NCI-H2227 treated with DMSO at 0.1 percent for 48 hours (cell line): ENCODE measurements around the gene ZNF511.

ENCODE experiments used
- DNase-seq: peaks from one replicate; lab custom pipeline; 2025; lab: John Stamatoyannopoulos, UW

Gene ZNF511

DNA sequence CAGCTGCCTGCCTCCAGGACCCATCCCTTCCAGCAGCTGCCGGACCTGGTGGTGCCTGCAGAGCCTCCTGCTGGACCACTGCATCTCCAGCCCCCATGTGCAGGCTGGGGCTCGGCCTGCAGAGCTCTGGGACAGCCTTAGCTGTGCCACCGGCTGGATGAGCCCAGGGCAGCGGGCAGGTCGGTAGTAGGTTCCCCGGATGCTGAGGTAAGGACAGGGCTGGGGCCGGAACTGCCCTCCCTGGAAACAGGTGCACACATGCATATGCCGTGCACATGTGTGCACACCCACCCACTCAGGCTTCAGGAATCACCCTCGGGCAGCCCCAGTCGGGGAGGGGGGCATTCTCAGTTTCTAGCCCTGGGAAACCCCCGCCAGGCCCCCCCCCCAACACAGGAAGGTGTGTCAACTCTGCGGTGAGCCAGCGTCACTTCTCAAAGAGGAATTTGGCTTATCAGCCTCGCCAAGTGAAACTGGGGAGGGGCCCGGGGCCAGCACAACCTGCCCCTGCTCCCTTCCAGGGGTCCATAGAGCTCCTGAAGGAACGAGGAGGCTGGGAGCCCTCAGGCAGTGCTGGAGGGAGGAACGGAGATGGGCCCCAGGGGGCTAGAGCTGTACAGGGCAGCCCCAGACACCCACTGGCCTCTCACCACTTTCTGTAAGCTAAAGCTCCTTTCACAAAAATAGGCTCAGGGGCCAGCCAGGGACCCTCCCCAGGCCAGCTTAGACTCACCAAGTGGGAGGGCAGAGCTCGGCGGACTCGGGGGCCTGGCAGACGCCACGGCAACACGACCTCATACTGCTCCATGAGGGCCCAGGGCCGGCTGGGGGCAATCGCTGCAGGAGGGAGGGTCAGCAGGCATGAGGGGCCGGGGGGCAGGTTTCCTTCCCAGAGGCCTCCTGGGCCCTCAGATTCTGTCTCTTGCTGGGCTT, 33.7 kb upstream of the ZNF511 start:
- DNase-seq = no peak

- DNase-seq = no peak
Observed at GRCh38 chr10:133275684-133276092, 33.0 kb upstream of the ZNF511 start.

DNA sequence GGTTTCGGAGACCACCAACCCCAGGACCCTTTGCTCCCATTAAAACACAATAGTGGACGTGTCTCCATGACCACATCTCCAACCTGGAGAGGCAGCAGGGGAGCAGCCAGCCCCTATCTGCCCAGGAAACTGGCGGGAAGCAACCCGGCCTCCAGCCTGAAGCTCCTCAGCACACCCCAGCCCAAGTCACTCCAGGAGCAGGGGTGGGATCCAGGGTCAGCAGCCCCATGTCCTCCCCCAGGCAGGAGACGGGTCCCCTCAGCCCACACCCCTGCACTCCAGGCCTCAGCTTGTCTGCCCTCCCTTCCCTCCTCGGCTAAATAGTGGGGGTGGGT, 32.6 kb upstream of the ZNF511 start:
- no peak for DNase-seq

DNA sequence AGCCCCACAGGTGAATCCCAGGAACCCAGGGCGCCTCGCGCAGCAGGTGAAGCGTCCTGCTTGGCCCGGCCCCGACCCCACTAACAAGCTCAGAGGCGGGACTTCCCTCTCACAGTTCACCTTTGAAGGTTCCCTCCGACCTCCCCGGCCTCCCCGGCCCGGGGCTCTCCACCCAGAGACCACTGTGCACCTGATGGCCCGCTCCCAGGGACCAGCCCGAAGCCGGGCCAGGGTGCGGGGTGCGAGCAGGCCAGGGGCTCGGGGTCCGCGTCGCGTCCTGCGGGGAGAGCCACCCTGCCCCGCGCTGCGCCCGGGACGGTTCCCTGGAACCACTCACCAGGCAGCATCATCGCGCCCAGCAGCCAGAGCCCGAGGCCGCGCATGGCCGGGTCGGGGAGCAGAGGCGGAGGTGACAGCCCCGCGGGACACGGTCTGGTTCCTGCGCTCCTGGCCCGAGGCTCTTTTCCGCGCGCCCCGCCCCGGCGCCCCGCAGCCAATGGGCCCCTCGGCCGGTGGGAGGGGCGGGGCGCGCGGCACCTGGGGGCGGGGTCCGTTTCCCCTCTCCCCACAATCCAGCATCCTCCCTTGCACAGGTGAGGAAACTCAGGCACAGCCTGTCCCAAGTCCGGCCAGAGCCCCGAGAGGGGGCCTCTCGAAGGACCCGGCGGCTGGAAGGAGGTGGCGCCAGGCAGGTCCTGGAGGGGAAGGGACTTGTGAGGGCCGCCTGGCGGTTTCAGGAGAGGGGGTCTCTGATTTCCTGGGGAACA, 32.1 kb upstream of the ZNF511 start, which contains the start of gene ADAM8:
Gene ADAM8 (minus strand): TSS at position 434 of the 767 bp plus-strand sequence. CDS start 51 bp downstream, at position 383.
- no peak for DNase-seq

- no peak for DNase-seq
Observed at GRCh38 chr10:133277277-133277992, 31.3 kb upstream of the ZNF511 start.

DNA sequence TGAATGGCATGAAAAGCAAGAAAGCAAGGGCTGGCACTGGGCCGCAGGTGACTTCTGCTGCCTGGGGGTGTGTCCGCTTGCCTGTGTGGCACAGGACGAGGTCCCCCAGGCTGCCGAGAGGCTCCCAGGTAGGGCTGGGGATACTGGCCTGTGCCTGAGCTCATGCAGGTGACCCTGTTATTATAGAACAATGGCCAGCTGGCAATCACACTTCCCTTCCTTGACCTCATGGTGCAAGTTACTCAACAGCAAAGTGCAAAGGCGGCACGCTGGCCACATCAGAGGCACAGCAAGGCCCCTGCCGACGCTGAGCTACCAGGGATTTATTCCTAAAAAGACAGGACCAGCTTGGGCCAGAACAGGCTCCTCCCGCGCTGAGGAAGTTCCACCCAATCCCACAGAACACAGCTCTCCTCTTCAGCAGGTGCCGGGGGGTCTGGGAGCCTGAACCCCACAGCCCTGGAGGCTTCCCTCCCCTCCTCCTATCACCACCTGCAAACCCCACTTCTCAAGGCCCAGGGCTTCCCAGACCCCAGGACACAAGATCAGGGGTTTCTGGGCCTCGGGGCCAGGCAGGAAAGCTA, 30.6 kb upstream of the ZNF511 start:
- no peak for DNase-seq

- DNase-seq = no peak
Observed at GRCh38 chr10:133278577-133279265, 30.0 kb upstream of the ZNF511 start.

DNA sequence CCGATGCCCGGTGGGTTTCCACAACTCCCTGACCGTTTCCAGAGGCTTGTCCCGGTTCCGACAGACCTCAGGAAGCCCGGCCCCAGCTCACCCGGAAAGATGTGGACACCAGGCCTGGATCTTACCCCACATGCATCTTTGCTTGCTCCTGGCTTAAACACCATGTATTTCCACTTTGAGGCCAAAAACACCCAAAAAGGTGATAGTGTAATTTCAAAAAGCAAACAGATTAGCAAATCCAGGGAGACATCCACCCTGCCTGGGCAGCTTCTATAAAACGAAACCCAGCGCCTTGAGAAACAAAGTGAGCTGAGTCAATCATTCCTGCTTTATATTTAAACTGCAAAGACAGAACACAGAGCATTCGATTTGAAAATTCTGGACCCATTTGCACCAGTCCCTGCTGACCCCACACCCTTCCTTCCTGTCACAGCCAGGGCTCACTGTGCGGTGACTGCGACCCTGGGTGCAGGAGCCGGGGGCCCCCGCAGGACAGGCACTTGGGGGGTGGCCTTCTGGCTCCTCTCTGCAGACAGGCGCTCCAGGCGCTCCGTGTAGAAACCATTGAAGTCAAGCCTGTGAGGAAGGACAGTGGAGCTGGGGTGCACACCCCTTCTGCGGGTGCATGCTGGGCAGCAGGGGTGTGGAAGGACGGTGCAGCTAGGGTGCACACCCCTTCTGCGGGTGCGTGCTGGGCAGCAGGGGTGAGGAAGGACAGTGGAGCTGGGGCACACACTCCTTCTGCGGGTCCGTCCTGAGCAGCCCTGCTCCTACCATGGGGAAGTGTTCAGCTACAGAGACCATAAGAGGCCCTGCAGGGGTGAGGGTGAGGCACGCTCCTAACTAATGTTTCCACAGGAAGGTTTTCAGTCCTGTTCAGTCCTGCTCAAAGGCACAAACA, 29.1 kb upstream of the ZNF511 start:
- no peak for DNase-seq

DNA sequence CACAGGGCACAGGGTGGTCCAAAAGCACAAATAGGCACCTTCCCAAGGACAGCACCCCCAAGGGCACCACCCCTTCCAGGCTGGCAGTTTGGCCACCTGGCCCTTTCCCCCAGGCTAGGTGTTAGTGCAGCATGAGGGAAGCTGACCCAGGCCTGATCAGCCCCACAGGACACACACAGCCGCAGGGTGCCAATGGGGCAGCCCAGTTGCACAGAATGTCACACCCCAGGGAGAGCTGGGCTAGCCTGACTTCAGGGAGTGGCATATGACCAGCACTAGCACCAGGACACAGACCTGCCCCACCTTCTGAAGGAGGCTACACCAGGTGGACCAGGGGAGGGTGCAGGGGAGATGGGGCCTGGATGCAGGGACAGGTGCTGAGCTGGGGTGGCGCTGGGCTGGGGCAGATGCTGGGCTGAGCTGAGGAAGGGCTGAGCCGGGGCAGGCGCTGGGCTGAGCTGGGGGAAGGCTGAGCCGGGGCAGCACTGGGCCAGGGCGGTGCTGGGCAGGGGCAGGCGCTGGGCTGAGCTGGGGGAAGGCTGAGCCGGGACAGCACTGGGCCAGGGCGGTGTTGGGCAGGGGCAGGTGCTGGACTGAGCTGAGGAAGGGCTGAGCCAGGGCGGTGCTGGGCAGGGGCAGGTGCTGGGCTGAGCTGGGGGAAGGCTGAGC, 28.2 kb upstream of the ZNF511 start:
- DNase-seq = no peak

DNA sequence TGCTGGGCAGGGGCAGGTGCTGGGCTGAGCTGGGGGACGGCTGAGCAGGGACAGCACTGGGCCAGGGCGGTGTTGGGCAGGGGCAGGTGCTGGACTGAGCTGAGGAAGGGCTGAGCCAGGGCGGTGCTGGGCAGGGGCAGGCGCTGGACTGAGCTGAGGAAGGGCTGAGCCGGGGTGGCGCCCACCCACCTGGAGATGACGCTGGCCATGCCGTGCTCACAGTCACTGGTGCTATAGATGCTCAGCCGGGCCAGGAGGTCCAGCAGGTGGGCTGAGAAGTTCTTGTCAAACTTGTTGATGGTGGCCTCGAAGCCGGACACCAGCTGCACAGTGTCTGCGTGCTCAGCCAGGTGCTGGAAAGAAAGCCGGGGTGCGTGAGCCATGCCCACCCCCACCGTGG, 27.6 kb upstream of the ZNF511 start:
- DNase-seq = no peak

- no peak for DNase-seq
Observed at GRCh38 chr10:133281628-133282372, 26.9 kb upstream of the ZNF511 start.

DNA sequence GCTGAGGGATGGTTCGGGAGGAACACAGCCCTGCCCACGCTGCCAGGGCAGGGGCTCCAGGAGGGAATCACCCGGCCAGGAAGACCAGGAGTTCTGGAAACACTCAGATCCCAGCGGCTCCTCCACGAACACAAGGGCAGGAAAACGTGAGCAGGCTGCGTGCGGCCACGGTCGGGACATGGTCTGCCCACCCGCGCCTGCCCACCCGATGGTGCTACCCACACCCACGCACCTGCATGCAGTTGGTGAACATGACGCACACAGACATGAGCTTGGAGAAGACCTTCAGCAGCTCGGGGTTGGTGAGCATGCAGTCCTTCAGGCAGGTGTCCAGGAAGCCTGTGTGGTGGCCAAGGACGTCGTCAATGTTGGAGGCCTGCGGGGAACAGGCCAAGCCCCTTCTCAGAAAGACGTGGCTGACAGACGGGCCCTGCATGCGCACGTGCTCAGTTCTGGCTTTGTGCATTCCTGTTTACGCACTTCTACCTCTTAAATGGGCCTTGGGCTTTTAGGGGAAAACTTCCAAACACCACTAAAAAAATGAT, 25.8 kb upstream of the ZNF511 start:
- no peak for DNase-seq

DNA sequence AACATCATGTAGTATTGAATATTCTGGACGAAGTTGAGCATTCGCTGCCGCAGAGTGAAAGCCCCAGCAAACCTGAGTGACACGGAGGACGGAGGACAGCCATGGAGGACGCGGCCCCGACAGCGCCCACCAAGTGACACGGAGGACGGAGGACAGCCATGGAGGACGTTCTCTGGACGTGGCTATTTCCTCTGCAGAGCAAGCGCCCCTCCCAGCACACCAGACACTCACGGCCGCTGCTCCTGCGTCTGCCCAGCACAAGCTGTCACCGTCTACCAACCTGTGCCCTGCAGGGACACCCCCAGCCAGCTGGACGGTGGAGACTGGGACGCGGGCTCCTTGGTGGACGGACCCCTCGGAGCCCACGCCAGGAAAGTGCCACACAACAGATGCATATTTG, 24.8 kb upstream of the ZNF511 start:
- DNase-seq = no peak

GRCh38 chr10:133285217-133285616, 23.5 kb upstream of the ZNF511 start:
- DNase-seq = no peak

- DNase-seq = no peak
Observed at GRCh38 chr10:133286366-133286765, 22.3 kb upstream of the ZNF511 start.

GRCh38 chr10:133287832-133288500, 20.7 kb upstream of the ZNF511 start:
- DNase-seq = no peak

DNA sequence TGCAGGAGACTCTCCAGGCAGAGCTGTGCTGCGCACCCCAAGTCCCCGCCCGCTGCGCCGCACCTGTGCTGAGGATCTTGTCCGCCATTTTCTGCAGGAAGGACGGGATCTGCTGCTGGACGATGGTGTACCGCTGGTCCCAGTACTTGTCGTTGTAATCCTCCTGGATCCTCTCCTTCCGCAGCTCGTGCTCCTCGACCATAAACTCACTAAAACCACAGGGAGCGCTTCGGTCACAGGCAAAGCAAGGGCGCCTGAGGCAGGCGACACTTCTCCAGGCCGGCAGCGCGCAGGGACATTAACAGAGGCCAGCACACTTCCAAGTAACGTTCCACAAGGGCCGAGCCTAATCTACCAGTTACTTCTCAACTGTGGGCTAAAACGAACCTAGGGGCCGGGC, 19.0 kb upstream of the ZNF511 start:
- DNase-seq = no peak
